GM12878 (cell line): ENCODE results near the gene ATP1A3. TPM values are rescaled to one million over a fixed set of nuclear protein-coding genes. Genes with fewer than 3 reads are reported as not detected.

Experiments used
- CUX1 ChIP-seq: IDR thresholded peaks from 2 replicates; pipeline ENCODE4 v1.6.1; 2012; ENCODE audit warnings: improper control_type of control experiment, low read depth, low read length; ENCODE audit not compliant: insufficient replicate concordance
- IKZF2 ChIP-seq, 2 experiments: fragments of 450-650 bp; IDR thresholded peaks; 2 replicates each; pipeline ENCODE4 v1.6.1; 2017; ENCODE audit warnings: mild to moderate bottlenecking in 2 of 2, moderate library complexity in 2 of 2
- MTA3 ChIP-seq: IDR thresholded peaks from 2 replicates; pipeline ENCODE4 v1.6.1; 2012; ENCODE audit warnings: low read length, inconsistent platforms, borderline replicate concordance
- MYB ChIP-seq: fragments of 150-350 bp; IDR thresholded peaks from 2 replicates; pipeline ENCODE4 v1.6.1; 2014; ENCODE audit warnings: mild to moderate bottlenecking, low read depth, low read length, borderline replicate concordance
- ZBTB33 ChIP-seq: fragments of 450-650 bp; IDR thresholded peaks from 2 replicates; pipeline ENCODE4 v1.6.1; 2017; ENCODE audit warnings: mild to moderate bottlenecking
- ZNF274 ChIP-seq: IDR thresholded peaks from one replicate; pipeline ENCODE4 v1.8.0; 2011; ENCODE audit not compliant: insufficient read length, insufficient read depth
- polyA plus RNA-seq, 11 experiments: library from polyadenylated mRNA; depleted of rRNA in 4 of 11; unstranded in 6 of 11; stranded (reverse) in 5 of 11; fragments of >200 nt; fragmentation: Nextera tagmentation in 4 of 11; fragmentation: Illumina TruSeq in 1 of 11; extraction: Ambion mirVana in 4 of 11; extraction: Trizol in 1 of 11; gene quantifications; 1 replicate in 1 of 11; 2 replicates in 10 of 11; pipeline versions ENCODE4 v1.2.1 to v1.2.3, GENCODE V29; 2011 to 2016; ENCODE audit warnings: inconsistent platforms in 2 of 11, missing spikeins in 2 of 11, low read depth in 1 of 11
- total RNA-seq, 4 experiments: library from RNA; depleted of rRNA in 3 of 4; stranded (reverse); fragments of >200 nt in 3 of 4; fragmentation: Illumina TruSeq in 1 of 4; extraction: Trizol in 1 of 4; gene quantifications; 2 replicates each; pipeline versions ENCODE4 v1.2.1 to v1.2.3, GENCODE V29; 2013 to 2021
- TF ChIP-seq, protein P1 (sequence below): fragments of 450-650 bp; IDR thresholded peaks from 2 replicates; pipeline ENCODE4 v1.6.1; 2017; ENCODE audit warnings: mild to moderate bottlenecking, moderate library complexity
- TF ChIP-seq, protein P2 (sequence below): IDR thresholded peaks from 2 replicates; pipeline ENCODE4 v1.6.1; 2012; ENCODE audit warnings: low read depth, low read length, improper control_type of control experiment
- TF ChIP-seq, protein P3 (sequence below): IDR thresholded peaks from 2 replicates; pipeline ENCODE4 v1.6.1; 2011; ENCODE audit warnings: low read depth, low read length, improper control_type of control experiment, borderline replicate concordance

The ATP1A3 gene
- total and polyA plus RNA-seq, 10 of the 15 experiments (the other 5 are each of a cell fraction or from before 2014, with no cell fraction given): 0.17 to 0.86 (median 0.32) TPM; not detected in 2

DNA sequence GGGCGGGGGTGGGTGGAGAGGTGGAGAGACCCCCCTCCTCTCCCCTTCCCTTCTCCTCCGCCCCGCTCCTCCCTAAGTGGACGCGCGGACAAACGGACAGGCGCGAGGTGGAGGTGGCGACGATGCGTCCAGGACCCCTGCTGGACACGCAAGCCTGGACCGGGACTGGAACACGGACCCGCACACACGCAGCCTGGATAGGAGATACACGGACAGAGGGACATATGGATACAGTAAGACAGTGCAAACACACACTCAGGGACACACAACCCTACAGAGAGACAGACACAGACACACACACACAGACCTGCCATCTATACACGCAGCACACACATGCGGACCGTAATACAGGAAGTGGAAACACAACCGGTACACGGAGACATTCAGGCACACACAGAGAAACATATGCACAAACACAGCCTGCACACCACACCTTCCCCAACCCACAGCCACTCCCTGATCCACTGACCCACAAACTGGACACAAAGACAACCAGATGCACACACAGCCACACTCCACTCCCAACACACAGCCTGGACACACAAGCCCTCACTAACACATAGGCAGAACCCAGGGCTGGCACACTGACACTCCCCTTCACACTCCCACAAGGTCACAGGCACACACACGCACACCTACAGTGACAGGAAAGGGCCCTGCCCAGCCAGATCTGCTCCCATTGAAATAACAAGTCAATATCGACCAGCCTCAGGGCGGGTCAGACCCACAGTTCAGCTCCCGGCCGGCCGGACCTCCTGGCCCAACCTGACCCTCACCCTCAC, 65.1 kb downstream of the ATP1A3 start (continued):
- TF ChIP-seq CUX1 (no peak), IKZF2 (IDR thresholded peaks at IDR 0.05) (peak in 1 of 2 experiments; percentile 19; a peak in 1 of 4 replicates), ZNF274 (no peak), MTA3 (no peak), ZBTB33 (no peak), MYB (no peak)
- TF ChIP-seq, protein P1, sequence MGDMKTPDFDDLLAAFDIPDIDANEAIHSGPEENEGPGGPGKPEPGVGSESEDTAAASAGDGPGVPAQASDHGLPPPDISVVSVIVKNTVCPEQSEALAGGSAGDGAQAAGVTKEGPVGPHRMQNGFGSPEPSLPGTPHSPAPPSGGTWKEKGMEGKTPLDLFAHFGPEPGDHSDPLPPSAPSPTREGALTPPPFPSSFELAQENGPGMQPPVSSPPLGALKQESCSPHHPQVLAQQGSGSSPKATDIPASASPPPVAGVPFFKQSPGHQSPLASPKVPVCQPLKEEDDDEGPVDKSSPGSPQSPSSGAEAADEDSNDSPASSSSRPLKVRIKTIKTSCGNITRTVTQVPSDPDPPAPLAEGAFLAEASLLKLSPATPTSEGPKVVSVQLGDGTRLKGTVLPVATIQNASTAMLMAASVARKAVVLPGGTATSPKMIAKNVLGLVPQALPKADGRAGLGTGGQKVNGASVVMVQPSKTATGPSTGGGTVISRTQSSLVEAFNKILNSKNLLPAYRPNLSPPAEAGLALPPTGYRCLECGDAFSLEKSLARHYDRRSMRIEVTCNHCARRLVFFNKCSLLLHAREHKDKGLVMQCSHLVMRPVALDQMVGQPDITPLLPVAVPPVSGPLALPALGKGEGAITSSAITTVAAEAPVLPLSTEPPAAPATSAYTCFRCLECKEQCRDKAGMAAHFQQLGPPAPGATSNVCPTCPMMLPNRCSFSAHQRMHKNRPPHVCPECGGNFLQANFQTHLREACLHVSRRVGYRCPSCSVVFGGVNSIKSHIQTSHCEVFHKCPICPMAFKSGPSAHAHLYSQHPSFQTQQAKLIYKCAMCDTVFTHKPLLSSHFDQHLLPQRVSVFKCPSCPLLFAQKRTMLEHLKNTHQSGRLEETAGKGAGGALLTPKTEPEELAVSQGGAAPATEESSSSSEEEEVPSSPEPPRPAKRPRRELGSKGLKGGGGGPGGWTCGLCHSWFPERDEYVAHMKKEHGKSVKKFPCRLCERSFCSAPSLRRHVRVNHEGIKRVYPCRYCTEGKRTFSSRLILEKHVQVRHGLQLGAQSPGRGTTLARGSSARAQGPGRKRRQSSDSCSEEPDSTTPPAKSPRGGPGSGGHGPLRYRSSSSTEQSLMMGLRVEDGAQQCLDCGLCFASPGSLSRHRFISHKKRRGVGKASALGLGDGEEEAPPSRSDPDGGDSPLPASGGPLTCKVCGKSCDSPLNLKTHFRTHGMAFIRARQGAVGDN: no peak
- TF ChIP-seq, protein P2, sequence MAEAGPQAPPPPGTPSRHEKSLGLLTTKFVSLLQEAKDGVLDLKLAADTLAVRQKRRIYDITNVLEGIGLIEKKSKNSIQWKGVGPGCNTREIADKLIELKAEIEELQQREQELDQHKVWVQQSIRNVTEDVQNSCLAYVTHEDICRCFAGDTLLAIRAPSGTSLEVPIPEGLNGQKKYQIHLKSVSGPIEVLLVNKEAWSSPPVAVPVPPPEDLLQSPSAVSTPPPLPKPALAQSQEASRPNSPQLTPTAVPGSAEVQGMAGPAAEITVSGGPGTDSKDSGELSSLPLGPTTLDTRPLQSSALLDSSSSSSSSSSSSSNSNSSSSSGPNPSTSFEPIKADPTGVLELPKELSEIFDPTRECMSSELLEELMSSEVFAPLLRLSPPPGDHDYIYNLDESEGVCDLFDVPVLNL: no peak
- TF ChIP-seq, protein P3, sequence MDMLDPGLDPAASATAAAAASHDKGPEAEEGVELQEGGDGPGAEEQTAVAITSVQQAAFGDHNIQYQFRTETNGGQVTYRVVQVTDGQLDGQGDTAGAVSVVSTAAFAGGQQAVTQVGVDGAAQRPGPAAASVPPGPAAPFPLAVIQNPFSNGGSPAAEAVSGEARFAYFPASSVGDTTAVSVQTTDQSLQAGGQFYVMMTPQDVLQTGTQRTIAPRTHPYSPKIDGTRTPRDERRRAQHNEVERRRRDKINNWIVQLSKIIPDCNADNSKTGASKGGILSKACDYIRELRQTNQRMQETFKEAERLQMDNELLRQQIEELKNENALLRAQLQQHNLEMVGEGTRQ: no peak
